NCI-H2196 (cell line): ENCODE results near the gene BCL3.
A peak's percentile ranks its signal among the peaks of the same experiment; 100 is the strongest.
"Not testable (repeated sequence)": the region's sequence is repeated elsewhere in the genome, so short reads cannot be mapped to it uniquely, and the experiment has no call there.

ENCODE experiments used
- DNase-seq: peaks from one replicate; lab custom pipeline; 2025; ENCODE audit not compliant: unreplicated experiment; lab: John Stamatoyannopoulos, UW

Gene BCL3, protein sequence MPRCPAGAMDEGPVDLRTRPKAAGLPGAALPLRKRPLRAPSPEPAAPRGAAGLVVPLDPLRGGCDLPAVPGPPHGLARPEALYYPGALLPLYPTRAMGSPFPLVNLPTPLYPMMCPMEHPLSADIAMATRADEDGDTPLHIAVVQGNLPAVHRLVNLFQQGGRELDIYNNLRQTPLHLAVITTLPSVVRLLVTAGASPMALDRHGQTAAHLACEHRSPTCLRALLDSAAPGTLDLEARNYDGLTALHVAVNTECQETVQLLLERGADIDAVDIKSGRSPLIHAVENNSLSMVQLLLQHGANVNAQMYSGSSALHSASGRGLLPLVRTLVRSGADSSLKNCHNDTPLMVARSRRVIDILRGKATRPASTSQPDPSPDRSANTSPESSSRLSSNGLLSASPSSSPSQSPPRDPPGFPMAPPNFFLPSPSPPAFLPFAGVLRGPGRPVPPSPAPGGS

DNA sequence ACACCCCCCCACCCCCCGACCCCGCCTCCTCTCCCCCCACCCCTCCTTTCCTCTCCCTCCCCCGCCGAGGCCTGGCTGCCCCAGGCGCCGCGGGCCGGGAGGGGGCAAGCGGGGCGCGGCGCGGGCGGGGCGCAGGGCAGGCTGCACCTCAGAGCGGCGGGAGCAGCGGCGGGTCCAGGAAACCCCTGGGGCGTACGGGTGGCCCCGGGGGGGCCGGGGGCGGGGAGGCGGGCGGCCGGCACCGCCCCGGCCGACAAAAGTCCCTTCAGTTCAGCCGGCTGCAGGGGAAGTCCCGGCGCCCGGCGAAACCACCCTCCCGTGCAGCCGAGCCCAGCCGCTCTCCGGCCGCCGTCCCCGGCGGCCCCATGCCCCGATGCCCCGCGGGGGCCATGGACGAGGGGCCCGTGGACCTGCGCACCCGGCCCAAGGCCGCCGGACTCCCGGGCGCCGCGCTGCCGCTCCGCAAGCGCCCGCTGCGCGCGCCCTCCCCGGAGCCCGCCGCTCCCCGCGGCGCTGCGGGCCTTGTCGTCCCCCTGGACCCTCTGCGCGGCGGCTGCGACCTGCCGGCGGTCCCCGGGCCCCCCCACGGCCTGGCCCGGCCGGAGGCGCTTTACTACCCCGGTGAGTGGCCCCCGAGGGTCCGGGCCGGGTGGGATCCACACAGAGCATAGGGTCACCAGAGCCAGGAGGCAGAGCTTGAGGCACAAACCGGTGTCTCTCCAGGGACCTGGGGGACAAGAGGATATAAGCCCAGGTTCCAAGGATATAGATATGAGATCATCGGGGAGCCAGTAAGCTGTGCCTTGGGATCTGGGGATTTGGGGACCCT, at the start of gene BCL3:
BCL3 (plus strand) TSS at position 283 of the 829 bp plus-strand sequence; CDS start at position 366, 83 bp downstream.
- peak; percentile 76 for DNase-seq

DNA sequence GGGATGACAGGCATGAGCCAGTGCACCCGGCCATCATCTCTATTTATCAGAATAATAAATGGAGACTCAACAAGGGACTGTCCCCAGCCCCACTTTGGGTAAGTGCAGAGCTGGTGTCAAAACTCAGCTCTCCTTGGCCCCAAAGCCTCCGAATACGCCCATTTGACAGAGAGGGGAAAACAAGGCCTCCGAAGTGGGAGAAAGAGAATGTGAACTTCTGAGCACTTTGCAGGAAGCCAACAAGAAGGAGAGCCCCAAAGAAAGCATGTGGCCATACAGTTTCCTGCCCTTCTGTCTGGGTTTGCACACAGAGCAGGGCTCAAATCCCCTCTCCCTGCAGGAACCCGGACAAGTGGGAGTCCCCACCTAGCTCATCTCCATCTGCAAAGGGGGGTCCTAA, 48.0 kb upstream of the BCL3 start:
- DNase-seq = no peak

DNA sequence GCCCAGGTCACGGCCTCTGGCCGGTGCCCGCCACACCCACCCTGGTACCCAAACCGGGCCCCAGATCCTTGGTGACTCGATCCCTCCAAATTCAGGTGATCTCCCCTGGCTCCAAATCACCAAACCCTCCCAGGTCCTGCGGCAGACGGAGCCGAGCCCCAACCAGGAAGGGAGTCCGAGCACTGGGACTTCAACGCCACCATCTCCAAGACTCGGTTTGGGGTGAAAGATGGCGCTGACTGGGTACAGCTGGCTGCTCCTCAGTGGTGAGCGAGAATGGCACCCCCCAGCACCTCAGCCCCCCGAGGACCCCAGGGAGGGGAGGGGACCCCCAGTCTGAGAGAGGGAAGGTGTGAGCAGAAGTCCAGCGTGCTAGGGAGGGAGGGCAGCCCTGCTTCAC, 47.3 kb upstream of the BCL3 start:
- no peak for DNase-seq

DNA sequence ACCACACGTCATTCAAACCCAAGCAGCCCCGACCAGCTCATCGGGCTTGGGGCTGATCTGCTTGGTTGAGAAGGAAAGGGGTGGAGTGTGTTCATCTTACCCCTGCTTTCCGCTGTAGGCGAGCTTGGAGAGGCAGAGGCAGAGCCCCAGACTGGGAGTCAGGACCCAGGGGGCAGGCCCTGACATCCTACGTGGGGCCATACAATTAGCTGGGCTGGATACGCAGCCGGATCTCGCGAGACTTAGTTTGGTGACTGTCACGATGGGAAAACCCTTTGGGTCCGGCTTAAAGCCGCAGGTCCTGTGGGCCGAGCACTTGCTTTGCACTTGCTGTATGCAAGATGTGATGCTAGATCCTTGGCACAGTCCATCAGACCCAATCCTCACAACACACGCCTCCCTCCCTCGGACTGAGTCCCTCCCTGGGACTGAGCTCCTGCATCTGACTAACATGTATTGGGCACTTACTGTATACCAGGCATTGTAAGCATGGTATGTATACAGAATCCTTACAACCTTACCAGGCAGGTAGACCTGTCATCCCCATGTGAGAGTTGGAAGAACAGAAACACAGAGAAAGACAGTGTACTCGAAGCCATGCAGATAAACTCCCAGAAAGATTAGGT, 45.8 kb upstream of the BCL3 start:
- DNase-seq = no peak

DNA sequence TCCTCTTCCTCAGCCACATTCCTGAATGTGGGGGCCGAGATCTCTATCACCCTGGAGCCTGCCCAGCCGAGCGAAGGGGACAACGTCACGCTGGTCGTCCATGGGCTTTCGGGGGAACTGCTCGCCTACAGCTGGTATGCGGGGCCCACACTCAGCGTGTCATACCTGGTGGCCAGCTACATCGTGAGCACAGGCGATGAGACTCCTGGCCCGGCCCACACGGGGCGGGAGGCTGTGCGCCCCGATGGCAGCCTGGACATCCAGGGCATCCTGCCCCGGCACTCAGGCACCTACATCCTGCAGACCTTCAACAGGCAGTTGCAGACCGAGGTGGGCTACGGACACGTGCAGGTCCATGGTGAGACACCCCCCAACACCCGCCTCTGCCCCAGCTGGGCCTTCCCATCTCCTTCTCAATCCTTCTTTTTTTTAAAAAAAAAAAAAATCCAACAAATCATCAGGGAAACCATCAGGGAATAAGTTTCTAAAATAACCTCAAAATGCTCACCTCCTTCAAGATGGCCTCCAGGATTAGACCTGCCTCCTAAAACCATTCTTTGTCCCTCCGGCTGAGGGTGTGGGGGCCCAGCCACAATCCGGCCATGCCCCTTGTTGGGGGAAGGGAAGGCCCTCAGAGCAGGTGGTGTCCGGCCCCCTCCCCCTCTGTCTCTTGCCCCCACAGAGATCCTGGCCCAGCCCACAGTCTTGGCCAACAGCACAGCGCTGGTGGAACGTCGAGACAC, 45.0 kb upstream of the BCL3 start:
- DNase-seq = no peak

DNA sequence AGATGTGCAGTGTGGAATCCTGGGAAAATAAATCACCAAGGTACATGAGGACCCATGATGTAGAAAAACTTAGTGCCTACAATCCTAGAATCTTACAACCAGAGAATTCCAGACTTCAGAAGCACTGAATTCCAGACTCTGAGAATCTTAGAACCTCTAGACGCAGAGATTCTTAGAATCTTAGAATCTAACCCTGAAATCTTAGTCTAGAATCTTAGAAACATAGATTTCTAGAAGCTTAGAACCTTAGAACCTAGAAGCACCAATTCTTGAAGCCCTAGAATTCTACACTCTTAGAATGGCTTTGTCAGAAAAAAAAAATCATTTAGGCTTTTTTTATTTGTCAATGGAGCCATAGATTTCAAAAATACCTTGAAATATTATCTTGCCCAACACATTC, 43.5 kb upstream of the BCL3 start:
- no peak for DNase-seq

DNA sequence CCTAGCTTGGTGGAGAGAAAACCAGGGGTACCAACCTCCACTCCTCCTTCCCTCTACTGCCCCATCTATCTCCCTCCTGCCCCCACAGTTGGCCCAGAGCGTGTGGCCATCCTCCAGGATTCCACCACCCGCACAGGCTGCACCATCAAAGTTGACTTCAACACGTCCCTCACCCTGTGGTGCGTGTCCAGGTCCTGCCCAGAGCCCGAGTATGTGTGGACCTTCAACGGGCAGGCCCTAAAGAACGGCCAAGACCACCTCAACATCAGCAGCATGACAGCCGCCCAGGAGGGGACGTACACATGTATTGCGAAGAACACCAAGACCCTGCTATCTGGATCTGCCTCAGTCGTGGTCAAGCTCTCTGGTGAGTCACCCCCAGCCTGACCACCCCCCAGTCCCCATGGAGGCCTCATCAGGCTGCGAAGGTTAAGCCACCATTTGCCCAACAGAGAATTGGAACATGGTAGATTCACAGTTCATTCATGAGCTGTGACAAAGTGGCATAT, 43.0 kb upstream of the BCL3 start:
- DNase-seq = no peak

DNA sequence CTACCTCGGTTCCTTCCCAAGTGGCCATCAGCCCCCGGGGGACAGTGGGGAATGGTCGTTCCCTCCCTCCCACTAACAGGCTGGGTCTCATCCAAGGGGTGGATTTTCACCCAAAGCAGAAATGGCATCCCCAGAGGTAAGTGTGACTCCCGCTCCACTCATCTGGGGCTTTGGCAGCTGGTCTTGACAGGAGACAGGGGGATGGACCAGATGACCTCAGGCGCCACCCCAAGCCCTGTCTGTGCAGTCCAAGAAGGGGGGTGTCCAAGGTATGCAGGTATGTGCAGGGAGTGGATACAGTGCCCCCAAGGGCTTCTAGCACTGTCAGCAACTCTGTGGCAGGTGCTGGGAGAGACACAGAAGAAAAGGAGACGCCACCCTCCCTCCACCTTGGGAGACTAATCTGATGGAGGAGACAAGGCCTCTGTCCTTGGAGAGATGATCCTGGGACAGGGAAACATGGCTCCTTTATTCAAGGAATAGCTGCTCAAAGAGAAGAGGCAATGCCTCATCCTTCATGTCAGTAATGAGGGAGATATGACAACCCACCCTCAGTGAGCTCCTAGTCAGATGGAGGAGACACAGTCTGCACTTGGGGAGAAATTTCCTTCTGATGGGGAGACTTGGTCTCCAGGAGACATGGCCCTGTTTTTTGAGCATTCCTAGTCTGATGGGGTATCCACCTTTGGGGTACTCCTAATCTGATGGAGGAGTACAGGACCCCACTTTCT, 41.8 kb upstream of the BCL3 start:
- DNase-seq = no peak

DNA sequence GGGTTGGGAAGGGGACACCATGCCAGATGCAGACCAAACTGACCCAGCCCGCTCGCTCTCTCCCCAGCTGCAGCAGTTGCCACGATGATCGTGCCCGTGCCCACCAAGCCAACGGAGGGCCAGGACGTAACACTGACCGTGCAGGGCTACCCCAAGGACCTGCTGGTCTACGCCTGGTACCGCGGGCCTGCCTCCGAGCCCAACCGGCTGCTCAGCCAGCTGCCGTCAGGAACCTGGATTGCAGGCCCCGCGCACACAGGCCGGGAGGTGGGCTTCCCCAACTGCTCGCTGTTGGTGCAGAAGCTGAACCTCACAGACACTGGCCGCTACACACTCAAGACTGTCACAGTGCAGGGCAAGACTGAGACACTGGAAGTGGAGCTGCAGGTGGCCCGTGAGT, 40.7 kb upstream of the BCL3 start:
- DNase-seq = no peak

DNA sequence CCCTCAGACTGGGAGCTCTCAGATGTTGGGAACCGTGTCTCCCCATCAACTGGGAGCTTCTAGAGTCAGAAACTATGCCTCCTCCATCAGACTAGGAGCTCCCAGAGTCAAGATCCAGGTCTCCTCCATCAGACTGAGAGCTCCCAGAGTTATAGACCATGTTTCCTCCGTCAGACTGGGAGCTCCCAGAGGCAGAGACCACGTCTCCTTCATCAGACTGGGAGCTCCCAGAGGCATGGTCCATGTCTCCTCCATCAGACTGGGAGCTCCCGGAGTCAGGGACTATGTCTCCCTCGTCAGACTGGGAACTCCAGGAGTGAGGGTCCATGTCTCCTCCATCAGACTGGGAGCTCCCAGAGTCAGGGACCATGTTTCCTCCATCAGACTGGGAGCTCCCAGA, 39.6 kb upstream of the BCL3 start:
- no peak for DNase-seq

DNA sequence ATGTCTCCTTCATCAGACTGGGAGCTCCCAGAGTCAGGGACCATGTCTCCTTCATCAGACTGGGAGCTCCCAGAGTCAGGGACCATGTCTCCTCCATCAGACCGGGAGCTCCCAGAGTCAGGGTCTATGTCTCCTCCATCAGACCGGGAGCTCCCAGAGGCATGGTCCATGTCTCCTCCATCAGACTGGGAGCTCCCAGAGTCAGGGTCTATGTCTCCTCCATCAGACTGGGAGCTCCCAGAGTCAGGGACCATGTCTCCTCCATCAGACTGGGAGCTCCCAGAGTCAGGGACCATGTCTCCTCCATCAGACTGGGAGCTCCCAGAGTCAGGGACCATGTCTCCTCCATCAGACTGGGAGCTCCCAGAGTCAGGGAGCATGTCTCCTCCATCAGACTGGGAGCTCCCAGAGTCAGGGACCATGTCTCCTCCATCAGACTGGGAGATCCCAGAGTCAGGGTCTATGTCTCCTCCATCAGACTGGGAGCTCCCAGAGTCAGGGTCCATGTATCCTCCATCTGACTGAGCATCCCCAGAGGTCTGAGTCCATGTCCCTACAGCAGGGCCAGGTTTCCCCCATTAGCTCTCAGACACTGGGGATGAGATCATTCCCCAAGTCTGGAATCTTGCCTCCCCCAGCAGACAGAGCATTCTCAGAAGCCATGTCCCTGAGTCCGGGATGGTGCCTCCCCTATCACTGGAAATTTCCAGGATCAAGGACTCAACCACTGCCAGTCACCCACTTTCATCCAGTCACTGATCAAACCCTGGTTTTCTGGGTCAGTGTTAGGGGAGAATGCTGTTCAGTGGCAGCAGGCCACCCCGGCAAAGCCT, 38.9 kb upstream of the BCL3 start:
- not testable (repeated sequence) for DNase-seq

DNA sequence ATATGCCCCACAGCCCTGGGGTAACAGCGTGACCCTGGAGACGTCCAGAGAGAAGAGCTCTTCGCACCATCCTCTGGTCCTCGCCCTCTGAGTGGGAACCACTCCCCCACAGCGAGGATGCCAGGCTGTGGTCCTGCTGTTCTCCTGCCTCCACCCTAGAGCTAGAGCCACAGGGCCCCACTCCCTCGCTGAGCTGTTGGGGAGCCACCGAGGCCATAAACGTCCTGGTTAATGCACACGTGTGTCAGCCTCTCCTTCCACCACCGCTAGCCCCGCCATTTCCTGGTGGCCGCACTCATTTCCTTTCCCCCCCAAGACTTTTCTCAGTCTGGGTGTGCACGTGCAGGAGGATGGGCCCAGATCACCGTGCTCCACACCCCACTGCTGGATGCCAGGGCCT, 38.0 kb upstream of the BCL3 start:
- no peak for DNase-seq

DNA sequence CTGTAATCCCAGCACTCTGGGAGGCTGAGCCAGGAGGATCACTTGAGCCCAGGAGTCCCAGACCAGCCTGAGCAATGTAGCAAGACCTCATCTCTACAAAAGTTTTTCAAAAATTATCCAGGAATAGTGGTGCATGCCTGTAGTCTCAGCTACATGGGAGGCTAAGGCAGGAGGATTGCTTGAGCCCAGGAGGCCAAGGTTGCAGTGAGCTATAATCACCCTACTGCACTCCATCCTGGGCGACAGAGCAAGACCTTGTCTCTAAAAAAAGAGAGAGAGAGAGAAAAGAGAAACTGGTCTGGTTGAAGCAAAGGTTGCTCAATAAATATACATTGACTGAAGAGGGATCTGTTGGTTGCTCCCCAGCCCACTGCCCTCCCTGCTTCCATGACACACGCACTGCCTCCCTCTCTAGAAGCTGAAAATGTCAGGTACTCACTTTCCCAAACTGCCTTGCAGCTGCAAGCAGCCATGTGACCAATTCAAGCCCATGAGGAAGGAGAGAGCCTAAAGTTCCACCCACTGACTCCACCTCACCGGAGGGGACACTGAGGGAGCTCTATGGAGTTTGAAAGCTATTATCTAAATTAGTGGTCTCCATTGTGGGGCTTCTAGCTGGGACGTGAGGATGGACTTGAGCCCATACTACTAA, 35.5 kb upstream of the BCL3 start:
- DNase-seq = no peak

DNA sequence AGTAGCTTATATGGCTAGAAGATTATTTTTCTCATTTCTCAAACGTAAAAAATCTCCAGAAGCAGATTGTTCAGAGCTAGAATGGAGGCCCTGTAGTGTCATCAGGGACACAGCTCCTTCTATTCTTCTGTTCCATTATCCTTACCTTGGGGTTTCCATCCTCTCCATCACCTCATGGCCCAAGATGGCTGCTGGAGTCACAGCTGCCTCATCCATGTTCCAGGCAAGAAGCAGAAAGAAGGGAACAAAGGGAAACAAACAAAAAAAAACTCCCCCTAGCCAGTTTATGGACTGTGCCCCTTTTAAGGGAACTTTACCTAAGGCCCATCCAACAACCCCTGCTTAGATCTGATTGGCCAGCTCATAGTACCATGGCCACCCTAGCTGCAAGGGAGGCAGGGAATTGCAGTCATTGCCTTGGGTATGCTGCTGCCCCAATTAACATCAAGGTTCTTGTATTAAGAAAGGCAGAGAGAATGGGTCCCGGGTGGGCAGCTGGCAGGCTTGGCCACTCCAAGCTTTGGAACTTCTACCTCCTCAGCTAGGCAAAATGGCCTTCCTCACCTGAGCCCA, 33.8 kb upstream of the BCL3 start:
- DNase-seq = no peak

DNA sequence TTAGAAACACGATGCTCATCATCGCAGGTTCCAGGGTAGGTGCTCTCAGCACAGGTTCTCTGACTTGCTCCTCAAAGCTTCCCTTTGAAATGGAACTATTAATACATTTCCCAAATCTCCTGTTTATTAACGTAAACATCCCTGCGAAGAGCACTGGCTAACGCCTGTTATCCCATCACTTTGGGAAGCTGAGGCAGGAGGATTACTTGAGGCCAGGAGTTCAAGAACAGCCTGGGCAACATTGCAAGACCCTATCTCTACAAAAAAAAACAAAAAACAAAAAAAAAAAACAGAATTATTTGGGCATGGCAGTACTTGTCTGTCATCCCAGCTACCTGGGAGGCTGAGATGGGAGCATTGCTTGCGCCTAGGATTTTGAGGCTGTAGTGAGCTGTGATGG, 30.9 kb upstream of the BCL3 start:
- DNase-seq = no peak

DNA sequence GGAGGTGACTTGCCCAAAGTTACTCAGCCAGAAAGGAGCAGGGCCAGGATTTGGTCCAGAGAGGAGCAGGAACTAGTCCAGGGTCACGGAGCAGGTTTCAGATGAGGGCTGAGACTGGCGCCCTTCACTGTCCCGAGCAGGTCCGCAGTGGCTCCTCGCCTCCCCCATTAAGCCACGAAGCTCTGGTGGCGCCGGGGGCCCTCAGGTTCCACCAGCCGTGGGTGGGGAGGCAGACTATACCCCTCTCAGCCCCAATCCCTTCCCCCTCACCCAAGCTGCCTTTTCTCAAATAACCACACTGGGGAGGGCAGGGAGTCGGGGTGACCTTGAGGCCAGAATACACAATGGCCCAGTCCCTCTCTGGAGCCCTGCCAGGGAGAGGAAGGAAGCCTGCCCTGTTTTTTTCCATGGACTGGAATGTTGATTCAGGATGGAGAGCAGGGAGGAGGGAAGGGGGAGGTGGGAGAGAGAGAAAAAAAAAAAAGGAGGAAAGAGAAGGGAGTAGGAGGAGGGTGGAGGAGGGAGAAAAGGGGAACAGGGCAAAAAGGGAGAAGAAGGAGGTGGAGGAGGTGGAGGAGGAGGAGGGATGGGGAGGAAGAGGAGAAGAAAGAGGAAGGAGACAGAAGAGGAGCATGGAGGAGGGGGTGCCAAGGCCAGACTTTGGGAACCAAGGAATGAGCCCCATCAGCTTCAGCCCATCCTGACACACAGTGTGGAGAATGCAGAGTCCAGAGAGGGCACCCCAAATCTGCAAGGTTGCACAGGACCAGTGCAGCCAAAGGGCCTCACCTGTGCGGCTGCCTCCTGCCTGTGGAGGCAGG, 29.9 kb upstream of the BCL3 start:
- DNase-seq = no peak

DNA sequence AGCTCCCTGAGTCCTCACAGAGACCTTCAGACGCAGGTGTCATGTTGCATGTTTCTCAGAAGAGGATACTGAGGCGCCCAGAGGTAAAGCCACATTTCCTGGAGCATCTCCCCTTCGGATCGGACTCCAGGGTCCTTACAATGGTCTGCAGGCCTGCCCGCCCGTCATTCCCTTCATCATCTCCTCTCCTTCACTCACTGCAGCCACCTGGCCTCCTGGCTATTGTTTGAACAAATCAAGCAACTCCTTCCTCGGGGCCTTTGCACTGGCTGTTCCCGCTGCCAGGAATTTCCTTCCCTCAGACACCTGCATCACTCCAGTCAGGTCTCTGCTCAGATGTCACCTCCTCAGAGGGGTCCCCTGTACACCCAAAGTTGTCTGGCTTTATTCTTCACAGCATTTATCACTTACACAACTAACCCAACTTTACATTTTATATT, 29.2 kb upstream of the BCL3 start:
- DNase-seq = no peak

DNA sequence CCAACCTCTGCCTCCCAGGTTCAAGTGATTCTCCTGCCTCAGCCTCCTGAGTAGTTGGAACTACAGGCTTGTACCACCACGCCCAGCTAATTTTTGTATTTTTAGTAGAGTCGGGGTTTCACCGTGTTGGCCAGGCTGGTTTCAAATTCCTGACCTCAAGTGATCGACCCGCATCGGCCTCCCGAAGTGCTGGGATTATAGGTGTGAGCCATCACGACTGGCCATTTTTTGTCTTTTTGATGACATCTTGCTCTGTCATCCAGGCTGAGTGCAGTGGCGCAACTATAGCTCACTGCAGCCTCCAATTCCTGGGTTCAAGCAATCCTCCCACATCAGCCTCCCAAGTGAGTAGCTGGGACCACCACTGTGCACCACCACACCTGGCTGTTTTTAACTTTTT, 28.1 kb upstream of the BCL3 start:
- not testable (repeated sequence) for DNase-seq
